ENCODE data around the gene PLSCR3. TPM values are rescaled to one million over a fixed set of nuclear protein-coding genes. Genes with fewer than 3 reads are reported as not detected.

PLSCR3 gene
- total RNA-seq, 4 donors from 2014 or later: 16.8 to 38.1 (median 17.7) TPM

GRCh38 chr17:7440834-7441195 lies 46.5 kb upstream of the PLSCR3 start:
- ATAC-seq: no peak
- no peaks in the 10 kb centered on the region for H3K9me3 ChIP-seq
- 20% methylated on average over 4 of the region's 12 CpGs; no CpG with 5 or more reads in 1 of the 2 donors for WGBS, 2 donors (ENCODE audit: low coverage in 1 of 2)
- H3K4me3 ChIP-seq: peak overlapping the region in 1 of 2 donors; percentile 47
- peaks cover 95% of the 10 kb centered on the region for H3K27me3 ChIP-seq
- no peaks in the 10 kb centered on the region for H3K36me3 ChIP-seq
- no peak overlapping the region for H3K27ac ChIP-seq
- peaks cover 5 to 68% (median 39%) of the 10 kb centered on the region in 3 donors for H3K4me1 ChIP-seq
- TF ChIP-seq, protein P1, sequence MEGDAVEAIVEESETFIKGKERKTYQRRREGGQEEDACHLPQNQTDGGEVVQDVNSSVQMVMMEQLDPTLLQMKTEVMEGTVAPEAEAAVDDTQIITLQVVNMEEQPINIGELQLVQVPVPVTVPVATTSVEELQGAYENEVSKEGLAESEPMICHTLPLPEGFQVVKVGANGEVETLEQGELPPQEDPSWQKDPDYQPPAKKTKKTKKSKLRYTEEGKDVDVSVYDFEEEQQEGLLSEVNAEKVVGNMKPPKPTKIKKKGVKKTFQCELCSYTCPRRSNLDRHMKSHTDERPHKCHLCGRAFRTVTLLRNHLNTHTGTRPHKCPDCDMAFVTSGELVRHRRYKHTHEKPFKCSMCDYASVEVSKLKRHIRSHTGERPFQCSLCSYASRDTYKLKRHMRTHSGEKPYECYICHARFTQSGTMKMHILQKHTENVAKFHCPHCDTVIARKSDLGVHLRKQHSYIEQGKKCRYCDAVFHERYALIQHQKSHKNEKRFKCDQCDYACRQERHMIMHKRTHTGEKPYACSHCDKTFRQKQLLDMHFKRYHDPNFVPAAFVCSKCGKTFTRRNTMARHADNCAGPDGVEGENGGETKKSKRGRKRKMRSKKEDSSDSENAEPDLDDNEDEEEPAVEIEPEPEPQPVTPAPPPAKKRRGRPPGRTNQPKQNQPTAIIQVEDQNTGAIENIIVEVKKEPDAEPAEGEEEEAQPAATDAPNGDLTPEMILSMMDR (IDR thresholded peaks at IDR 0.05): no peak
- TF ChIP-seq POLR2AphosphoS5 (IDR thresholded peaks at IDR 0.05) (no peak), POLR2A (IDR thresholded peaks at IDR 0.05) (no peak)

- WGBS, 2 donors (ENCODE audit: low coverage in 1 of 2): 0% methylated on average over 8 to 9 of the region's 46 CpGs
- H3K9me3 ChIP-seq: no peaks in the 10 kb centered on the region
- H3K27ac ChIP-seq: no peak overlapping the region
- ATAC-seq: no peak
- H3K4me3 ChIP-seq: peak overlapping the region in 1 of 2 donors; percentile 47
- no peak for TF ChIP-seq EP300 (IDR thresholded peaks at IDR 0.05)
- no peak for TF ChIP-seq POLR2AphosphoS5 (IDR thresholded peaks at IDR 0.05)
- no peak for TF ChIP-seq POLR2A (IDR thresholded peaks at IDR 0.05)
- TF ChIP-seq, protein P1 (IDR thresholded peaks at IDR 0.05): no peak
- peaks cover 95% of the 10 kb centered on the region for H3K27me3 ChIP-seq
- H3K4me1 ChIP-seq: peaks cover 5 to 68% (median 41%) of the 10 kb centered on the region in 3 donors
- no peaks in the 10 kb centered on the region for H3K36me3 ChIP-seq
Measured at GRCh38 chr17:7440113-7440833, 45.9 kb upstream of the PLSCR3 start.

DNA sequence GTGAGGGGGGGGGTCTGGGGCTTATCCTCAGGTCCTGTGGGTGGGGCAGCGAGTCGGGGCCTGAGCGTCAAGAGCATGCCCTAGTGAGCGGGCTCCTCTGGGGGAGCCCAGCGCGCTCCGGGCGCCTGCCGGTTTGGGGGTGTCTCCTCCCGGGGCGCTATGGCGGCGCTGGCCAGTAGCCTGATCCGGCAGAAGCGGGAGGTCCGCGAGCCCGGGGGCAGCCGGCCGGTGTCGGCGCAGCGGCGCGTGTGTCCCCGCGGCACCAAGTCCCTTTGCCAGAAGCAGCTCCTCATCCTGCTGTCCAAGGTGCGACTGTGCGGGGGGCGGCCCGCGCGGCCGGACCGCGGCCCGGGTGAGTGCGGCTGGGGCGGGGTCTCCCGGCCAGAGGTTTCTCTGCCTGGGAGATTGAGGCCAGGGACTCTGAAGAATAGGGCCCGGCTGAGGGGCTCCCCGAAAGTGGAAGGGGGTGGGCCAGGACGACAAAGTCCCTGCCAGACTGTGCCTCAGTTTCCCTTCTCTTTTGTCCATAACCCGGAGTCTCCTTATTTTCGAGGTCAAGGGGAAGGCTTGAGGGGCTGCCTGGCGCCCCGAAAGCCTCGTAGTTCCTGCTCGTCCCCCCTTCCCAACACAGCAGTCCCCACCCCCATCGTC lies 45.3 kb upstream of the PLSCR3 start, which contains the start of gene FGF11:
Gene FGF11 (plus strand): TSS at position 51 of the 651 bp plus-strand sequence. CDS start 109 bp downstream, at position 160.
- Histone ChIP-seq H3K27me3 (peaks cover 93% of the 10 kb centered on the region), H3K27ac (peak within 1 kb of the TSS in 2 of 4 donors; percentile 1 to 49), H3K4me3 (peak within 1 kb of the TSS in 1 of 2 donors; percentile 49), H3K4me1 (peaks cover 5 to 68% (median 36%) of the 10 kb centered on the region in 3 donors), H3K36me3 (no peaks in the 10 kb centered on the region), H3K9me3 (no peaks in the 10 kb centered on the region)
- 0 to 3% methylated on average over 9 to 10 of the region's 50 CpGs for WGBS, 2 donors (ENCODE audit: low coverage in 1 of 2)
- TF ChIP-seq POLR2AphosphoS5 (IDR thresholded peaks at IDR 0.05) (no peak), POLR2A (IDR thresholded peaks at IDR 0.05) (no peak), EP300 (IDR thresholded peaks at IDR 0.05) (no peak)
- TF ChIP-seq, protein P1 (IDR thresholded peaks at IDR 0.05): no peak
- ATAC-seq: no peak

- 51 to 53% methylated on average over 8 to 11 of the region's 11 CpGs for WGBS, 2 donors (ENCODE audit: low coverage in 1 of 2)
- Histone ChIP-seq H3K27ac (no peak overlapping the region), H3K27me3 (peaks cover 93% of the 10 kb centered on the region), H3K4me1 (peaks cover 5 to 68% (median 36%) of the 10 kb centered on the region in 3 donors), H3K4me3 (peak overlapping the region in 1 of 2 donors; percentile 49), H3K36me3 (no peaks in the 10 kb centered on the region), H3K9me3 (no peaks in the 10 kb centered on the region)
- TF ChIP-seq, protein P1 (IDR thresholded peaks at IDR 0.05): no peak
- TF ChIP-seq EP300 (IDR thresholded peaks at IDR 0.05): no peak
- TF ChIP-seq POLR2A (IDR thresholded peaks at IDR 0.05): no peak
- no peak for TF ChIP-seq POLR2AphosphoS5 (IDR thresholded peaks at IDR 0.05)
- no peak for ATAC-seq
Measured at GRCh38 chr17:7438656-7439460, 44.5 kb upstream of the PLSCR3 start.

Measured in gastroesophageal sphincter (tissue), 4 donors.